ENCODE results near the gene ZNF283. TPM values are rescaled to one million over a fixed set of nuclear protein-coding genes. Genes with fewer than 3 reads are reported as not detected.
"Not testable (repeated sequence)": the region's sequence is repeated elsewhere in the genome, so short reads cannot be mapped to it uniquely, and the experiment has no call there.

The ZNF283 gene
- total RNA-seq, 4 donors from 2014 or later, result 9.6 to 11.4 (median 10.5) TPM

- no peak for TF ChIP-seq CTCF (IDR thresholded peaks at IDR 0.05)
- no peak for TF ChIP-seq POLR2A (IDR thresholded peaks at IDR 0.05)
- TF ChIP-seq POLR2AphosphoS5 (IDR thresholded peaks at IDR 0.05), result peak; percentile 7
- H3K27me3 ChIP-seq, result peaks cover 51% of the 10 kb centered on the region
- H3K9me3 ChIP-seq, result no peaks in the 10 kb centered on the region
- H3K4me3 ChIP-seq, result peak overlapping the region in 1 of 2 donors; percentile 54
- no peaks in the 10 kb centered on the region for H3K36me3 ChIP-seq
- peaks cover 0 to 14% (median 0%) of the 10 kb centered on the region in 3 donors for H3K4me1 ChIP-seq
- no CpG with 5 or more reads among the region's 6 CpGs for WGBS, 2 donors (ENCODE audit: low coverage in 1 of 2)
- peak overlapping the region in 1 of 4 donors; percentile 40 for H3K27ac ChIP-seq
- ATAC-seq, result peak; percentile 75
Measured at GRCh38 chr19:43799502-43800142, 27.5 kb upstream of the ZNF283 start.

GRCh38 chr19:43802216-43802951 lies 24.7 kb upstream of the ZNF283 start, which contains the start of gene LYPD5:
TSS of gene LYPD5 (minus strand) at chr19:43802447. CDS start at chr19:43802380, 67 bp downstream.
- no peak for ATAC-seq
- Histone ChIP-seq H3K4me1 (peaks cover 0 to 14% (median 0%) of the 10 kb centered on the region in 3 donors), H3K27ac (no peak within 1 kb of the TSS), H3K9me3 (no peaks in the 10 kb centered on the region), H3K27me3 (peaks cover 25% of the 10 kb centered on the region), H3K36me3 (no peaks in the 10 kb centered on the region), H3K4me3 (no peak within 1 kb of the TSS)
- no peak for TF ChIP-seq CTCF (IDR thresholded peaks at IDR 0.05)
- TF ChIP-seq POLR2AphosphoS5 (IDR thresholded peaks at IDR 0.05), result no peak
- TF ChIP-seq EP300 (IDR thresholded peaks at IDR 0.05), result no peak
- TF ChIP-seq POLR2A (IDR thresholded peaks at IDR 0.05), result no peak
- 52 to 75% methylated on average over 5 to 9 of the region's 12 CpGs for WGBS, 2 donors (ENCODE audit: low coverage in 1 of 2)

- H3K36me3 ChIP-seq, result no peaks in the 10 kb centered on the region
- WGBS, 2 donors (ENCODE audit: low coverage in 1 of 2), result 50 to 70% methylated on average over 2 of the region's 2 CpGs
- no peaks in the 10 kb centered on the region for H3K9me3 ChIP-seq
- ATAC-seq, result no peak
- peaks cover 23% of the 10 kb centered on the region for H3K27me3 ChIP-seq
- peaks cover 0 to 10% (median 0%) of the 10 kb centered on the region in 3 donors for H3K4me1 ChIP-seq
- no peak overlapping the region for H3K27ac ChIP-seq
- TF ChIP-seq CTCF (IDR thresholded peaks at IDR 0.05) (no peak), EP300 (IDR thresholded peaks at IDR 0.05) (no peak)
- H3K4me3 ChIP-seq, result peak overlapping the region in 1 of 2 donors; percentile 16
Measured at GRCh38 chr19:43804432-43804831, 22.7 kb upstream of the ZNF283 start.

- H3K36me3 ChIP-seq, H3K27ac ChIP-seq, H3K9me3 ChIP-seq, H3K4me3 ChIP-seq, ATAC-seq: not testable (repeated sequence)
- H3K27me3 ChIP-seq, result peaks cover 27% of the 10 kb centered on the region
- peaks cover 0 to 14% (median 0%) of the 10 kb centered on the region in 3 donors for H3K4me1 ChIP-seq
- 76 to 86% methylated on average over 4 to 6 of the region's 7 CpGs for WGBS, 2 donors (ENCODE audit: low coverage in 1 of 2)
Measured at GRCh38 chr19:43806401-43806800, 20.7 kb upstream of the ZNF283 start.

GRCh38 chr19:43806848-43807247 lies 20.3 kb upstream of the ZNF283 start:
- no peaks in the 10 kb centered on the region for H3K36me3 ChIP-seq
- no peak for TF ChIP-seq POLR2AphosphoS5 (IDR thresholded peaks at IDR 0.05)
- no peak for TF ChIP-seq EP300 (IDR thresholded peaks at IDR 0.05)
- no peak for TF ChIP-seq POLR2A (IDR thresholded peaks at IDR 0.05)
- H3K4me3 ChIP-seq, result no peak overlapping the region
- H3K9me3 ChIP-seq, result no peaks in the 10 kb centered on the region
- ATAC-seq, result no peak
- peaks cover 27% of the 10 kb centered on the region for H3K27me3 ChIP-seq
- H3K27ac ChIP-seq, result no peak overlapping the region
- peaks cover 0 to 14% (median 0%) of the 10 kb centered on the region in 3 donors for H3K4me1 ChIP-seq
- WGBS, 2 donors (ENCODE audit: low coverage in 1 of 2), result 63 to 64% methylated on average over 3 to 5 of the region's 5 CpGs

- ATAC-seq, result no peak
- Histone ChIP-seq H3K9me3 (no peaks in the 10 kb centered on the region), H3K27ac (peak overlapping the region in 2 of 4 donors; percentile 49 to 51), H3K4me3 (no peak overlapping the region), H3K36me3 (no peaks in the 10 kb centered on the region), H3K4me1 (peaks cover 0 to 14% (median 0%) of the 10 kb centered on the region in 3 donors), H3K27me3 (peaks cover 20% of the 10 kb centered on the region)
- no peak for TF ChIP-seq EP300 (IDR thresholded peaks at IDR 0.05)
- no peak for TF ChIP-seq POLR2A (IDR thresholded peaks at IDR 0.05)
- TF ChIP-seq CTCF (IDR thresholded peaks at IDR 0.05), result no peak
- TF ChIP-seq POLR2AphosphoS5 (IDR thresholded peaks at IDR 0.05), result no peak
Measured at GRCh38 chr19:43807651-43808050, 19.5 kb upstream of the ZNF283 start.
